PC-9 (cell line): ENCODE data around the gene RHOB.

ENCODE experiments used
- CTCF ChIP-seq: fragments of 200-600 bp; sonication (generic); conservative IDR thresholded peaks from 2 replicates; pipeline ENCODE4 v1.6.1; 2017; ENCODE audit warnings: mixed run types, antibody characterized with exemption, mild to moderate bottlenecking, moderate library complexity
- EZH2 ChIP-seq: fragments of 200-600 bp; sonication (generic); IDR thresholded peaks from 2 replicates; pipeline ENCODE4 v1.8.0; 2017; ENCODE audit warnings: antibody characterized with exemption, low read depth

DNA sequence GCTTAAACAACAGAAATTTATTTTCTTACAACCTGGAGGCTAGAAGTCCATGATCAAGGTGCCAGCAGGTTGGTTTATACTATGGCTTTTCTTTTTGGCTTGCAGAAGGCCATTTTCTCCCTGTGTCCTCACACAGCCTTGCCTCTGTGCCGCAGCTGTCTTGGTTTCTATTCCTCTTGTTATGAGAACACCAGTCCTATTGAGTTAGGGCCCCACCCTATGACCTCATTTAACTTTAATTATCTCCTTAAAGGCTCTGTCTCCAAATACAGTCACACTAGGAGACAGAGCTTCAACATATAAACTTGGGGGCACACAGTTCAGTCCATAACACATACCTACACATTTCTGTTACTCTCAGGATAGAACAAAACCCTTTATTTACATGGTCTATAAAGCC, 17.3 kb upstream of the RHOB start:
- TF ChIP-seq CTCF (no peak), EZH2 (no peak)
